T-helper 2 cell treated with Interferon-gamma antibody and Interleukin-4, amounts not matched to agents 5 μg/mL and 100 μg/mL, for 36 hours (primary cell): ENCODE data around the gene DLGAP5.

Experiments
- DNase-seq: peaks from one replicate; pipeline ENCODE4 v3.0.0; 2021; ENCODE audit warnings: low spot score
- H3K27ac Mint-ChIP-seq: one replicate; pipeline ENCODE4 v1.8.0; 2021; ENCODE audit warnings: mild to moderate bottlenecking, mixed read lengths
- H3K27me3 Mint-ChIP-seq: one replicate; pipeline ENCODE4 v1.8.0; 2021; ENCODE audit warnings: low read depth, mixed read lengths
- H3K36me3 Mint-ChIP-seq: one replicate; pipeline ENCODE4 v1.8.0; 2021; ENCODE audit warnings: low read depth, mixed read lengths
- H3K4me1 Mint-ChIP-seq: one replicate; pipeline ENCODE4 v1.8.0; 2021; ENCODE audit warnings: low read depth, mixed read lengths
- H3K4me3 Mint-ChIP-seq: one replicate; pipeline ENCODE4 v1.8.0; 2022; ENCODE audit warnings: mild to moderate bottlenecking, moderate library complexity, mixed read lengths
- H3K9me3 Mint-ChIP-seq: one replicate; pipeline ENCODE4 v1.8.0; 2021; ENCODE audit warnings: mixed read lengths

DLGAP5 gene

GRCh38 chr14:55120571-55121495, 70.6 kb downstream of the DLGAP5 start:
- Mint-ChIP-seq H3K4me3 (no peak overlapping the region), H3K4me1 (peaks cover 13% of the 10 kb centered on the region), H3K27me3 (peaks cover 10% of the 10 kb centered on the region), H3K36me3 (no peaks in the 10 kb centered on the region), H3K27ac (no peak overlapping the region), H3K9me3 (no peaks in the 10 kb centered on the region)
- no peak for DNase-seq

- peaks cover 4% of the 10 kb centered on the region for H3K4me1 Mint-ChIP-seq
- H3K9me3 Mint-ChIP-seq, result no peaks in the 10 kb centered on the region
- H3K27me3 Mint-ChIP-seq, result peaks cover 10% of the 10 kb centered on the region
- DNase-seq, result no peak
- H3K27ac Mint-ChIP-seq, result no peak overlapping the region
- H3K4me3 Mint-ChIP-seq, result no peak overlapping the region
- no peaks in the 10 kb centered on the region for H3K36me3 Mint-ChIP-seq
Observed at GRCh38 chr14:55118761-55119160, 72.6 kb downstream of the DLGAP5 start.

- H3K4me3 Mint-ChIP-seq, result no peak overlapping the region
- no peaks in the 10 kb centered on the region for H3K9me3 Mint-ChIP-seq
- no peak overlapping the region for H3K27ac Mint-ChIP-seq
- no peaks in the 10 kb centered on the region for H3K36me3 Mint-ChIP-seq
- no peak for DNase-seq
- peaks cover 12% of the 10 kb centered on the region for H3K27me3 Mint-ChIP-seq
- peaks cover 4% of the 10 kb centered on the region for H3K4me1 Mint-ChIP-seq
Observed at GRCh38 chr14:55117803-55118441, 73.5 kb downstream of the DLGAP5 start.

- Mint-ChIP-seq H3K27ac (no peak overlapping the region), H3K9me3 (no peaks in the 10 kb centered on the region), H3K4me1 (peaks cover 4% of the 10 kb centered on the region), H3K36me3 (no peaks in the 10 kb centered on the region), H3K4me3 (no peak overlapping the region), H3K27me3 (peaks cover 12% of the 10 kb centered on the region)
- no peak for DNase-seq
Observed at GRCh38 chr14:55116246-55117030, 74.9 kb downstream of the DLGAP5 start.

- Mint-ChIP-seq H3K27me3 (peaks cover 12% of the 10 kb centered on the region), H3K9me3 (no peaks in the 10 kb centered on the region)
Observed at GRCh38 chr14:55115861-55116245, 75.5 kb downstream of the DLGAP5 start.

GRCh38 chr14:55115460-55115859, 75.9 kb downstream of the DLGAP5 start:
- no peak overlapping the region for H3K4me3 Mint-ChIP-seq
- H3K27ac Mint-ChIP-seq, result no peak overlapping the region
- H3K36me3 Mint-ChIP-seq, result no peaks in the 10 kb centered on the region
- DNase-seq, result no peak
- peaks cover 4% of the 10 kb centered on the region for H3K4me1 Mint-ChIP-seq
- H3K27me3 Mint-ChIP-seq, result peaks cover 12% of the 10 kb centered on the region
- no peaks in the 10 kb centered on the region for H3K9me3 Mint-ChIP-seq

More at GRCh38 chr14:55115861-55116245, 75.5 kb downstream of the DLGAP5 start:
- peaks cover 4% of the 10 kb centered on the region for H3K4me1 Mint-ChIP-seq
- DNase-seq, result no peak
- H3K27ac Mint-ChIP-seq, result no peak overlapping the region
- no peaks in the 10 kb centered on the region for H3K36me3 Mint-ChIP-seq
- H3K4me3 Mint-ChIP-seq, result no peak overlapping the region

GRCh38 chr14:55114720-55115119, 76.7 kb downstream of the DLGAP5 start:
- H3K4me3 Mint-ChIP-seq, result no peak overlapping the region

GRCh38 chr14:55111122-55111708, 80.2 kb downstream of the DLGAP5 start:
- H3K36me3 Mint-ChIP-seq, result no peaks in the 10 kb centered on the region
- H3K27ac Mint-ChIP-seq, result no peak overlapping the region
- H3K27me3 Mint-ChIP-seq, result peaks cover 2% of the 10 kb centered on the region
- peaks cover 13% of the 10 kb centered on the region for H3K4me1 Mint-ChIP-seq
- H3K4me3 Mint-ChIP-seq, result no peak overlapping the region
- H3K9me3 Mint-ChIP-seq, result no peaks in the 10 kb centered on the region
- no peak for DNase-seq

More at GRCh38 chr14:55114720-55115119, 76.7 kb downstream of the DLGAP5 start:
- Mint-ChIP-seq H3K9me3 (no peaks in the 10 kb centered on the region), H3K4me1 (peaks cover 4% of the 10 kb centered on the region), H3K36me3 (no peaks in the 10 kb centered on the region), H3K27me3 (peaks cover 7% of the 10 kb centered on the region), H3K27ac (no peak overlapping the region)
- no peak for DNase-seq

- DNase-seq, result no peak
- no peak overlapping the region for H3K27ac Mint-ChIP-seq
- H3K9me3 Mint-ChIP-seq, result no peaks in the 10 kb centered on the region
- peaks cover 2% of the 10 kb centered on the region for H3K27me3 Mint-ChIP-seq
- no peak overlapping the region for H3K4me3 Mint-ChIP-seq
- peaks cover 13% of the 10 kb centered on the region for H3K4me1 Mint-ChIP-seq
- H3K36me3 Mint-ChIP-seq, result peaks cover 4% of the 10 kb centered on the region
Observed at GRCh38 chr14:55109836-55110235, 81.5 kb downstream of the DLGAP5 start.

- peaks cover 26% of the 10 kb centered on the region for H3K4me1 Mint-ChIP-seq
- peak; percentile 43 for DNase-seq
- no peak overlapping the region for H3K4me3 Mint-ChIP-seq
- no peaks in the 10 kb centered on the region for H3K27me3 Mint-ChIP-seq
- H3K27ac Mint-ChIP-seq, result peak overlapping the region; percentile 53
- H3K9me3 Mint-ChIP-seq, result peaks cover 10% of the 10 kb centered on the region
- peaks cover 14% of the 10 kb centered on the region for H3K36me3 Mint-ChIP-seq
Observed at GRCh38 chr14:55107766-55108554, 83.4 kb downstream of the DLGAP5 start.

GRCh38 chr14:55105991-55106390, 85.4 kb downstream of the DLGAP5 start:
- no peak for DNase-seq
- no peak overlapping the region for H3K27ac Mint-ChIP-seq
- H3K36me3 Mint-ChIP-seq, result peaks cover 14% of the 10 kb centered on the region
- no peak overlapping the region for H3K4me3 Mint-ChIP-seq
- H3K9me3 Mint-ChIP-seq, result peaks cover 10% of the 10 kb centered on the region
- no peaks in the 10 kb centered on the region for H3K27me3 Mint-ChIP-seq
- peaks cover 37% of the 10 kb centered on the region for H3K4me1 Mint-ChIP-seq

GRCh38 chr14:55103971-55104954, 87.1 kb downstream of the DLGAP5 start:
- peak overlapping the region; percentile 91 for H3K27ac Mint-ChIP-seq
- peaks cover 45% of the 10 kb centered on the region for H3K4me1 Mint-ChIP-seq
- peak overlapping the region; percentile 26 for H3K4me3 Mint-ChIP-seq
- H3K27me3 Mint-ChIP-seq, result no peaks in the 10 kb centered on the region
- peaks cover 14% of the 10 kb centered on the region for H3K36me3 Mint-ChIP-seq
- DNase-seq, result no peak
- peaks cover 10% of the 10 kb centered on the region for H3K9me3 Mint-ChIP-seq
